DMS 273 (cell line): ENCODE data around the gene HES7.

Experiments used
- DNase-seq: peaks from one replicate; lab custom pipeline; 2025; ENCODE audit not compliant: unreplicated experiment; lab: John Stamatoyannopoulos, UW

The HES7 gene

GRCh38 chr17:8155231-8155995 lies 31.5 kb upstream of the HES7 start:
- no peak for DNase-seq

GRCh38 chr17:8154608-8155155 lies 30.8 kb upstream of the HES7 start:
- no peak for DNase-seq

- DNase-seq: peak; percentile 98
These were observed 30.2 kb upstream of the HES7 start for GRCh38 chr17:8153957-8154607.

DNA sequence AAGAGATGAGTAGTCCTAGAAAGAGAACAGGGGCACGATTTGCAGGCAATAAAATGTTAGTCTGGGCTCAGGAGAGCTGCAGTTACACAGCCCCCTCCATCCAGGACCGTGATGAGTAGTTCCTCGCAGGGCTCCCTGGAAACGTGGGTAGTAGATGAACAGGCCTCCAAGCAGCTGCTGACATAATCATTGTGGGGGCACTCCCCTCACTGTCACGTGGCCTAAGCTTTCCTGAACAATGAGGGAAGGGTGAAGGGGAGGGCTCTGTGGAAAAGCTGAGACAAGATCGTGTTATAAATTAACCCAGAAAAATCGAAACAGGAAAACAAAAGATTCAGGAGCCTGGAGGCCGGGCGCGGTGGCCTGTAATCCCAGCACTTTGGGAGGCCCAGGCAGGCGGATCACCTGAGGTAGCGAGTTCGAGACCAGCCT lies 29.6 kb upstream of the HES7 start:
- DNase-seq: peak; percentile 63

DNA sequence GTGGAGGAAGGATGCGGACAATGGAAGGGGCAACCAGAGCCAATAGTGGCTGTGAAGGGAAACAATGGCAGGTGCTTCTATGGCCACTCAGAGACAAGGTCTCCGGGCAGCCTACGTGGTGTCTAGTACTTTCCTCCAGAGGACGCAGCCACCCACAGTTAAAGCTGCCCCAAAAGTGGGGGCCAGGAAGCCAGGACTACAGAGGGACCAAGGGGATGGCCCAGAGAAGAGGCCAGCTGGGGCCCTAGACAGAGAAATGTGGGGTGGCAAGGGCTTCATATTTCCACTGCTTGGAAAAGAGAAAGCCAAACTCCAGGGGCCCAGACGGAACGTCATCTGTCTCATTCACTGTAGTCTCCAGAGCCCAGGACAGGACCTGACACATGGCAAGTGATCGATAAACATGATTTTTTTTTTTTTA lies 29.1 kb upstream of the HES7 start:
- DNase-seq: peak; percentile 45

GRCh38 chr17:8152112-8152775 lies 28.3 kb upstream of the HES7 start, which contains the start of gene PER1:
PER1 (minus strand) TSS chr17:8152404; CDS start chr17:8150706, 1,698 bp downstream.
- DNase-seq: peak; percentile 85

GRCh38 chr17:8151641-8152111 lies 27.8 kb upstream of the HES7 start:
- DNase-seq: peak; percentile 61

DNA sequence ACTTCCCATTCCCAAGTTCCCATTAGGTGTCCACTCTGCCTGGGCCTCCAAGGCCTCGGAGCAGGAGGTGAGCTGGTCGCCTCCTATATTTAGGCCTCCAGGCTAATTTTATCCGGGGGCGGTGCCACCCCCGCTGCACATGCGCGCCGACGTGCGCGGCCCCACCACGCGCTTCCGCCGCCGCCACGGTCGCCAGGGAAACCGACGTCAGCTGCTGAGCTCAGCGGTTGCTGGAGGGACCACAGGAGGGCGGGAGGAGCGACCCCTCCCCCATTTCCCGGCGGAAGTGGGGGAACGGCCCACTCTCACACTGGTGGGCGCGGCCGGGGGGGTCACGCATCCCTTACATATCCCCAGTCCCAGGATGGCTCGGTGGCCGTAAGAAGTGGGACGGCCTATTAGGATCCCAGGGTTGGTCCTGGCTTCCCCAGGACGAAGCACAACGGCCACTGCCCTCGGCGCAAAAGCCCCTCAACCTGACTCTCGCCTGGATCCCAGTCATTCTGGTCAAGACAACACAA lies 27.3 kb upstream of the HES7 start:
- DNase-seq: no peak

DNA sequence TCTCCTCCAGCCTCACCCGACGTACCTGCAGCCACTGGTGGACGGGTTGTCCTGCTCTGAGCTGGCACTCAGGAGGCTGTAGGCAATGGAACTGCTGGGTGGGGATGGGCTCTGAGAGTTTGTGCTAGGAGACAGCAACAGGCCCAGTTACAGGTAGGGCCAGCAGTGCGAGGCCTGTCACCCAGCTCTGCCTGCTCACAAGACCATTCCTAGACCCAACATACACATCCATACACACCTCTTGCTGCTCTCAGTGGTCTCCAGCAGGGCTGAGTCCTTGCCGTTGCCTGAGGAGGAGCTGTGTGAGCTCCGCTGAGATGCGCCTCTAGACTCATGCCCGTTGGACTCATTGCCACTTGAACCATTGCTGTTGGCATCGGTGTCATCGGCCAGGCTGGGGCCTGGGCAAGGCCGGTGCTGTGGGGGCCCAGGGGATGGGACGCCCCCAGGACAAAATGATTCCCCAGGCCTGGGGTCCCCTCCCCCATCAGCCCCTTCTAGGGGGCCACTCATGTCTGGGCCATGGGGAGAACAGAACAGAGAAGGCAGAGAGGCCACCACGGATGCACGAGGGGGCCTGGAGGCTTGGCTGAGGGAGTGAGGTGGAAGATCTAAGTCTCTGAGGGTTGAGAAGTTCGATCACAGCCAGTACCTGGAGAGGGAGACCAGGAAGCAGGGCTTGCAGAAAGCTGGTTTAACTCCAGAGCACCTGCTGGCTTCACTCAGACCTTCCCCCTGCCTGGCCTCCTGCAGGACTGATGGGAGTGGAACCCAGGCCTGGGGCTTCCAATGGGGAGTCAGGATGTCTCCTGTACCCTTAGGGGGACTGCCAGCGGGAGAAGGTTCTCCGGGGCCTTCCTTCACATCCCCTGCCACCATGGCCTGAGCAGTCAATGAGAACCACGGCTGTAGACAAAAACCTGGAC lies 26.6 kb upstream of the HES7 start:
- no peak for DNase-seq

GRCh38 chr17:8149419-8150193 lies 25.7 kb upstream of the HES7 start:
- DNase-seq: no peak

- no peak for DNase-seq
These were observed 24.7 kb upstream of the HES7 start for GRCh38 chr17:8148560-8148959.

- DNase-seq: no peak
These were observed 24.0 kb upstream of the HES7 start for GRCh38 chr17:8147805-8148404.

- DNase-seq: no peak
These were observed 23.4 kb upstream of the HES7 start for GRCh38 chr17:8147141-8147804.

- DNase-seq: no peak
These were observed 22.7 kb upstream of the HES7 start for GRCh38 chr17:8146381-8147140.

DNA sequence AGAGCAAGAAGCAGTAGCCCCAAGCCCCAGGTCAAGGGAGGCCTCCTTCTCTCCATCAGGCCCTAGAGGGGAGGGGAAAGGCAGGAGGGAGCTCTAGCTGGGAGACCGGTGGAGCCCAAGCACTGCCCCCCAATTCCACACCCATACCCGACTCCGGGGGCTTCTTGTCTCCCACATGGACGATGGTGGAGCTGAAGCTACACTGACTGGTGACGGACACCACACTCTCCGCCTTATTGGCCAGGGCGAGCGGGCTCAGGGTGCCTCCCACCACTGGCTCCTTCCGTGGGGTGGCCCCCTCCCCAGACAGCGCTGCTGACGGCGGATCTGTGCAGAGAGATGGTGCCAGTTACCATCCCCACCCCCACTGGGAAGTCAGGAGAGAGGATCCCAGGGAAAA lies 21.9 kb upstream of the HES7 start:
- DNase-seq: no peak

- DNase-seq: no peak
These were observed 20.7 kb upstream of the HES7 start for GRCh38 chr17:8144401-8145231.
